Ovary (tissue), 9 donors: ENCODE data around the gene ACOT7. TPM values are rescaled to one million over a fixed set of nuclear protein-coding genes. Genes with fewer than 3 reads are reported as not detected.

ENCODE experiments used
- DNase-seq, 5 donors: peaks; one replicate each; pipeline ENCODE4 v3.0.0-alpha.2; 2019 to 2020
- H3K27ac ChIP-seq, 2 donors: fragments of 200-600 bp; one replicate each; pipeline versions ENCODE4 v1.5.1 to v1.8.0; 2019 to 2022
- H3K27me3 ChIP-seq: fragments of 200-600 bp; one replicate; pipeline ENCODE4 v1.8.0; 2022
- H3K36me3 ChIP-seq: fragments of 200-600 bp; sonication (generic); one replicate; pipeline ENCODE4 v1.5.1; 2019
- H3K4me1 ChIP-seq: one replicate; pipeline ENCODE4 v1.8.1; 2013; ENCODE audit warnings: mild to moderate bottlenecking, moderate library complexity; ENCODE audit not compliant: insufficient read depth
- H3K4me3 ChIP-seq: fragments of 200-600 bp; sonication (generic); one replicate; pipeline ENCODE4 v1.5.1; 2017
- H3K9me3 ChIP-seq, 2 donors: fragments of 200-600 bp in 1 of 2; sonication (generic) in 1 of 2; one replicate each; pipeline versions ENCODE4 v1.5.1 to v1.8.1; 2013 to 2019; ENCODE audit warnings: mild to moderate bottlenecking in 1 of 2, moderate library complexity in 1 of 2
- EP300 ChIP-seq: sonication (generic); formaldehyde crosslinking; IDR thresholded peaks from one replicate; pipeline ENCODE4 v1.6.1; 2017; ENCODE audit warnings: antibody characterized with exemption
- POLR2A ChIP-seq: fragments of 450-650 bp; IDR thresholded peaks from one replicate; pipeline ENCODE4 v1.6.1; 2017; ENCODE audit warnings: antibody characterized with exemption, mild to moderate bottlenecking, moderate library complexity
- WGBS, 3 donors: extraction: QIAGEN DNeasy Blood & Tissue Kit in 1 of 3; methylation state at CpG; one replicate each; pipeline versions ENCODE4 v1.1.5 to v1.1.7; 2013 to 2017; 5-methylcytosine and 5-hydroxymethylcytosine counted together
- intact Hi-C, 4 donors: fragments of 100-400 bp; cut with DNase I; formaldehyde crosslinking; loops; one replicate each; pipeline versions ENCODE4 v1.11.0 to v1.15.1; 2022 to 2023
- polyA plus RNA-seq, 2 donors: library from polyadenylated mRNA; stranded (reverse); fragments of 200-250 nt in 1 of 2; fragments of 350-450 nt in 1 of 2; fragmentation: Illumina TruSeq in 1 of 2; extraction: RNeasy Lipid Tissue Mini Kit (QIAGEN cat#74804) in 1 of 2; gene quantifications; one replicate each; pipeline ENCODE4 v1.2.3, GENCODE V29; 2013 to 2014
- total RNA-seq, 7 donors: library from RNA; depleted of rRNA in 2 of 7; stranded (reverse); fragments of >200 nt in 2 of 7; fragmentation: NEBNext Ultra II Directional in 3 of 7; extraction: Animal tissue kit (Norgen Biotek cat#: 25700) in 3 of 7; gene quantifications; one replicate each; pipeline versions ENCODE4 v1.1.0 to v1.2.4, GENCODE V29; 2016 to 2023
- TF ChIP-seq, protein P1 (sequence below), 3 donors: fragments of 450-650 bp in 2 of 3; fragments of 200-600 bp in 1 of 3; IDR thresholded peaks; one replicate each; pipeline versions ENCODE4 v1.5.1 to v1.8.0; 2016 to 2022; ENCODE audit warnings: antibody characterized with exemption in 3 of 3, mild to moderate bottlenecking in 1 of 3
- donor health status: DM: no; HTN: no; CAD: no; lungs with moderate emphysema.
- donor health status: DM: no; HTN: no; CAD: no.
- donor health status: Bipolar disorder and iron deficiency.
- donor health status: DM: yes; HTN: yes; CAD: no.
- donor health status: DM: no; HTN: no; CAD: no.
- donor health status: DM: yes; HTN: yes; CAD: no.

ACOT7 gene
- total and polyA plus RNA-seq, 9 donors = 6.4 to 20.7 (median 11.3) TPM

DNA sequence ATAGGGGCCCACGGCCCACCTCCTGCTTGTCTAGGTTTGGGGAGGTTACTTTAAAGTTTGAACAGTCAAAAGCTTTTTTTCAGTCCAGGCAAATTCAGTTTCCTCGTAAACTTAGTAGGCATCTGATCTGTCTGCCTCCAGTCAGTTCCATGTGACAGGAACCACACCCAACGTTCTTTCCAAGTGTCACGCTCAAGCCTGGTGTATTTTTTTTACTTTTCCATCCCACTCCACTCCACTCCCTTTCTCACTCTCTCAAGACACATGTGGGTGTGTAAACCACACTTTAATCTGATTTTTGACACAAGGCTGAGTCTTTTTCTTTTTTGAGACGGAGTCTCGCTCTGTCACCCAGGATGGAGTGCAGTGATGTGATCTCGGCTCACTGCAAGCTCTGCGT lies 72.4 kb downstream of the ACOT7 start:
- no peaks in the 10 kb centered on the region for H3K36me3 ChIP-seq
- no peak for DNase-seq
- no peaks in the 10 kb centered on the region for H3K4me1 ChIP-seq
- H3K27ac ChIP-seq = no peak overlapping the region
- TF ChIP-seq, protein P1, sequence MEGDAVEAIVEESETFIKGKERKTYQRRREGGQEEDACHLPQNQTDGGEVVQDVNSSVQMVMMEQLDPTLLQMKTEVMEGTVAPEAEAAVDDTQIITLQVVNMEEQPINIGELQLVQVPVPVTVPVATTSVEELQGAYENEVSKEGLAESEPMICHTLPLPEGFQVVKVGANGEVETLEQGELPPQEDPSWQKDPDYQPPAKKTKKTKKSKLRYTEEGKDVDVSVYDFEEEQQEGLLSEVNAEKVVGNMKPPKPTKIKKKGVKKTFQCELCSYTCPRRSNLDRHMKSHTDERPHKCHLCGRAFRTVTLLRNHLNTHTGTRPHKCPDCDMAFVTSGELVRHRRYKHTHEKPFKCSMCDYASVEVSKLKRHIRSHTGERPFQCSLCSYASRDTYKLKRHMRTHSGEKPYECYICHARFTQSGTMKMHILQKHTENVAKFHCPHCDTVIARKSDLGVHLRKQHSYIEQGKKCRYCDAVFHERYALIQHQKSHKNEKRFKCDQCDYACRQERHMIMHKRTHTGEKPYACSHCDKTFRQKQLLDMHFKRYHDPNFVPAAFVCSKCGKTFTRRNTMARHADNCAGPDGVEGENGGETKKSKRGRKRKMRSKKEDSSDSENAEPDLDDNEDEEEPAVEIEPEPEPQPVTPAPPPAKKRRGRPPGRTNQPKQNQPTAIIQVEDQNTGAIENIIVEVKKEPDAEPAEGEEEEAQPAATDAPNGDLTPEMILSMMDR (IDR thresholded peaks at IDR 0.05) = no peak
- TF ChIP-seq POLR2A (no peak), EP300 (no peak)
- intact Hi-C loops = no loop called here
- H3K9me3 ChIP-seq = no peaks in the 10 kb centered on the region
- WGBS, 3 donors = 90 to 97% (median 94%) methylated on average over 8 of the region's 8 CpGs
- no peaks in the 10 kb centered on the region for H3K27me3 ChIP-seq
- no peak overlapping the region for H3K4me3 ChIP-seq

DNA sequence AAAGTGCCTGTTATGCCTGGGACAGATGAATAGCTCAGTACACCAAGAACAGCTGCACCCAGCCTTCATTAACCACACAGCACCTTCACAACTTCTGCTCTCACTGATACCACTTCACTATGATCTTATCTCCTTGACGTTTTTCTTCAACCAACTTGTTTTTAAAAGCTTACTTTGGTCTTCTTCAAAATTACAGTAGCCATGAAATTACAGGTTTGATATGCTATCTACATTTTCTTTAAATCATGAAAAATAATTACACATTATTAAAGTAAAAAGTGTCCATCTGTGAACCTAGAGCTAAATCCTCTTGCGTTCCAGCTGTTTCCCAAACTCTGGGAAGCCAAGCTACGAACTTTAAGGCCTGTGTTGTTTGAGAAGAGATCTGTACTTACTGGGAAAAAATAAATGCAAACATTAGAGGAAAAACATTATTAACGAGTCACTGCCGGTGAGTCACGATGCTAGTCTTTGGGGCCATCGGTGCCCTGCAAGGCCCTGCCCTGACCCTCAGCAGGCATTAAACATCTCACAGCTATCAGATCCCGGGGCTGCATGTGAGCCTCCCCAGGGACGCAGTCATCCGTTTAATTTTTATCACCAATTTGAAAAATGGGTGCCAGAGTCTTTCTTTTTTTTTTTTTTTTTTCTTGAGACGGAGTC lies 76.3 kb downstream of the ACOT7 start:
- H3K27ac ChIP-seq = no peak overlapping the region
- TF ChIP-seq EP300 = no peak
- TF ChIP-seq, protein P1 (IDR thresholded peaks at IDR 0.05) = no peak
- H3K4me1 ChIP-seq = no peaks in the 10 kb centered on the region
- no peaks in the 10 kb centered on the region for H3K27me3 ChIP-seq
- intact Hi-C loops = no loop called here
- no peak overlapping the region for H3K4me3 ChIP-seq
- H3K9me3 ChIP-seq = no peaks in the 10 kb centered on the region
- no peak for DNase-seq
- no peaks in the 10 kb centered on the region for H3K36me3 ChIP-seq
- WGBS, 3 donors = 53 to 62% (median 62%) methylated on average over 11 of the region's 11 CpGs

GRCh38 chr1:6316240-6317097 lies 77.1 kb downstream of the ACOT7 start:
- intact Hi-C loops = no loop called here
- Histone ChIP-seq H3K9me3 (no peaks in the 10 kb centered on the region), H3K27me3 (no peaks in the 10 kb centered on the region), H3K4me1 (no peaks in the 10 kb centered on the region), H3K36me3 (no peaks in the 10 kb centered on the region), H3K4me3 (no peak overlapping the region), H3K27ac (no peak overlapping the region)
- WGBS, 3 donors = 81 to 87% (median 82%) methylated on average over 14 of the region's 14 CpGs
- no peak for TF ChIP-seq EP300
- TF ChIP-seq, protein P1 (IDR thresholded peaks at IDR 0.05) = no peak
- no peak for TF ChIP-seq POLR2A
- no peak for DNase-seq

- H3K9me3 ChIP-seq = no peaks in the 10 kb centered on the region
- no peaks in the 10 kb centered on the region for H3K36me3 ChIP-seq
- H3K27ac ChIP-seq = no peak overlapping the region
- no peaks in the 10 kb centered on the region for H3K27me3 ChIP-seq
- no peak for DNase-seq
- WGBS, 3 donors = 92 to 93% (median 92%) methylated on average over 12 of the region's 12 CpGs
- intact Hi-C loops = no loop called here
- TF ChIP-seq POLR2A (no peak), EP300 (no peak)
- H3K4me3 ChIP-seq = no peak overlapping the region
- no peaks in the 10 kb centered on the region for H3K4me1 ChIP-seq
Observed at GRCh38 chr1:6314503-6314902, 79.1 kb downstream of the ACOT7 start.
